ENCODE data around the gene HEXB. TPM values are rescaled to one million over a fixed set of nuclear protein-coding genes. Genes with fewer than 3 reads are reported as not detected.

HEXB gene
- total and polyA plus RNA-seq, 2 of the 13 experiments (the other 11 are each of a cell fraction or from before 2014, with no cell fraction given) = 100 to 104 TPM

DNA sequence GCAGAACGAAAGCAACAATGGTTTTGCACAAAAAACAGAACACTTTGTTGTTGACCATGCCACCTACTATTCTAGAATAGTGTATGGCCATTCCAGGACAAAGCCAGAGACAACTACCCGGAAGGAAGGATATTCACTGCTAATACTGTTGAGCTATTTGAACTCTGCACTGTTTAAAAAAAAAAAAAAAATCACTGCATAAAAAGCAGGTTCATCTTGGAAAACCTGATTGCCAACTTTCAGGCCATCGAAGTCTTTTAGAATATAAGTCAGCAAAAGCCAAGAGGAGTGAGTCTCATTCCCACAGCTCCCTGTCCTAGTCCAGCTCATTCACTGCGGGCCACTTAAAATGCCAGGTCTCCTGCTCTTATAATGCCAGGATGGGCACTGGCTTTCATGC lies 48.5 kb upstream of the HEXB start (continued):
- TF ChIP-seq, protein P1, sequence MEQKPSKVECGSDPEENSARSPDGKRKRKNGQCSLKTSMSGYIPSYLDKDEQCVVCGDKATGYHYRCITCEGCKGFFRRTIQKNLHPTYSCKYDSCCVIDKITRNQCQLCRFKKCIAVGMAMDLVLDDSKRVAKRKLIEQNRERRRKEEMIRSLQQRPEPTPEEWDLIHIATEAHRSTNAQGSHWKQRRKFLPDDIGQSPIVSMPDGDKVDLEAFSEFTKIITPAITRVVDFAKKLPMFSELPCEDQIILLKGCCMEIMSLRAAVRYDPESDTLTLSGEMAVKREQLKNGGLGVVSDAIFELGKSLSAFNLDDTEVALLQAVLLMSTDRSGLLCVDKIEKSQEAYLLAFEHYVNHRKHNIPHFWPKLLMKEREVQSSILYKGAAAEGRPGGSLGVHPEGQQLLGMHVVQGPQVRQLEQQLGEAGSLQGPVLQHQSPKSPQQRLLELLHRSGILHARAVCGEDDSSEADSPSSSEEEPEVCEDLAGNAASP (CRISPR knock-in tag; IDR thresholded peaks at IDR 0.05; ENCODE audit: borderline replicate concordance) = no peak
- TF ChIP-seq RBFOX2 (IDR thresholded peaks at IDR 0.05; ENCODE audit: low read depth, low read length) = peak; percentile 73
- peak; percentile 42; the same call in 1 of the 2 replicates for TF ChIP-seq GFI1 (CRISPR knock-in tag; IDR thresholded peaks at IDR 0.05; ENCODE audit: borderline replicate concordance)
- no peak for TF ChIP-seq SETDB1 (CRISPR knock-in tag; IDR thresholded peaks at IDR 0.05; ENCODE audit: borderline replicate concordance)
- no peak for TF ChIP-seq ETV6 (CRISPR knock-in tag; conservative IDR thresholded peaks at IDR 0.05)
- no peak for TF ChIP-seq HOXA3 (CRISPR knock-in tag; IDR thresholded peaks at IDR 0.05)
- no peak for TF ChIP-seq SMARCE1 (IDR thresholded peaks at IDR 0.05; ENCODE audit: borderline replicate concordance)
- TF ChIP-seq, protein P2, sequence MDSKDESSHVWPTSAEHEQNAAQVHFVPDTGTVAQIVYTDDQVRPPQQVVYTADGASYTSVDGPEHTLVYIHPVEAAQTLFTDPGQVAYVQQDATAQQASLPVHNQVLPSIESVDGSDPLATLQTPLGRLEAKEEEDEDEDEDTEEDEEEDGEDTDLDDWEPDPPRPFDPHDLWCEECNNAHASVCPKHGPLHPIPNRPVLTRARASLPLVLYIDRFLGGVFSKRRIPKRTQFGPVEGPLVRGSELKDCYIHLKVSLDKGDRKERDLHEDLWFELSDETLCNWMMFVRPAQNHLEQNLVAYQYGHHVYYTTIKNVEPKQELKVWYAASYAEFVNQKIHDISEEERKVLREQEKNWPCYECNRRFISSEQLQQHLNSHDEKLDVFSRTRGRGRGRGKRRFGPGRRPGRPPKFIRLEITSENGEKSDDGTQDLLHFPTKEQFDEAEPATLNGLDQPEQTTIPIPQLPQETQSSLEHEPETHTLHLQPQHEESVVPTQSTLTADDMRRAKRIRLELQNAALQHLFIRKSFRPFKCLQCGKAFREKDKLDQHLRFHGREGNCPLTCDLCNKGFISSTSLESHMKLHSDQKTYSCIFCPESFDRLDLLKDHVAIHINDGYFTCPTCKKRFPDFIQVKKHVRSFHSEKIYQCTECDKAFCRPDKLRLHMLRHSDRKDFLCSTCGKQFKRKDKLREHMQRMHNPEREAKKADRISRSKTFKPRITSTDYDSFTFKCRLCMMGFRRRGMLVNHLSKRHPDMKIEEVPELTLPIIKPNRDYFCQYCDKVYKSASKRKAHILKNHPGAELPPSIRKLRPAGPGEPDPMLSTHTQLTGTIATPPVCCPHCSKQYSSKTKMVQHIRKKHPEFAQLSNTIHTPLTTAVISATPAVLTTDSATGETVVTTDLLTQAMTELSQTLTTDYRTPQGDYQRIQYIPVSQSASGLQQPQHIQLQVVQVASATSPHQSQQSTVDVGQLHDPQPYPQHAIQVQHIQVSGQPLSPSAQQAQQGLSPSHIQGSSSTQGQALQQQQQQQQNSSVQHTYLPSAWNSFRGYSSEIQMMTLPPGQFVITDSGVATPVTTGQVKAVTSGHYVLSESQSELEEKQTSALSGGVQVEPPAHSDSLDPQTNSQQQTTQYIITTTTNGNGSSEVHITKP (CRISPR knock-in tag; IDR thresholded peaks at IDR 0.05; ENCODE audit: low read depth) = no peak
- TF ChIP-seq, protein P3, sequence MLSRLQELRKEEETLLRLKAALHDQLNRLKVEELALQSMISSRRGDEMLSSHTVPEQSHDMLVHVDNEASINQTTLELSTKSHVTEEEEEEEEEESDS (CRISPR knock-in tag; IDR thresholded peaks at IDR 0.05; ENCODE audit: borderline replicate concordance) = no peak
- no peak for TF ChIP-seq ZNF432 (CRISPR knock-in tag; IDR thresholded peaks at IDR 0.05; ENCODE audit: borderline replicate concordance)
- no peak for TF ChIP-seq ATAD3A (CRISPR knock-in tag; IDR thresholded peaks at IDR 0.05)
- no peak for TF ChIP-seq NR1H2 (CRISPR knock-in tag; IDR thresholded peaks at IDR 0.05; ENCODE audit: borderline replicate concordance, low read depth)
- TF ChIP-seq ZNF101 (CRISPR knock-in tag; IDR thresholded peaks at IDR 0.05; ENCODE audit: borderline replicate concordance, low read depth) = no peak
- peak; percentile 30; the same call in 1 of the 2 replicates for TF ChIP-seq SAP130 (CRISPR knock-in tag; IDR thresholded peaks at IDR 0.05; ENCODE audit: low read depth)
- no peak for TF ChIP-seq TOE1 (CRISPR knock-in tag; IDR thresholded peaks at IDR 0.05)
- no peak for TF ChIP-seq ZNF615 (CRISPR knock-in tag; IDR thresholded peaks at IDR 0.05; ENCODE audit: borderline replicate concordance)
- no peak for TF ChIP-seq CEBPG (CRISPR knock-in tag; IDR thresholded peaks at IDR 0.05)
- TF ChIP-seq, protein P4, sequence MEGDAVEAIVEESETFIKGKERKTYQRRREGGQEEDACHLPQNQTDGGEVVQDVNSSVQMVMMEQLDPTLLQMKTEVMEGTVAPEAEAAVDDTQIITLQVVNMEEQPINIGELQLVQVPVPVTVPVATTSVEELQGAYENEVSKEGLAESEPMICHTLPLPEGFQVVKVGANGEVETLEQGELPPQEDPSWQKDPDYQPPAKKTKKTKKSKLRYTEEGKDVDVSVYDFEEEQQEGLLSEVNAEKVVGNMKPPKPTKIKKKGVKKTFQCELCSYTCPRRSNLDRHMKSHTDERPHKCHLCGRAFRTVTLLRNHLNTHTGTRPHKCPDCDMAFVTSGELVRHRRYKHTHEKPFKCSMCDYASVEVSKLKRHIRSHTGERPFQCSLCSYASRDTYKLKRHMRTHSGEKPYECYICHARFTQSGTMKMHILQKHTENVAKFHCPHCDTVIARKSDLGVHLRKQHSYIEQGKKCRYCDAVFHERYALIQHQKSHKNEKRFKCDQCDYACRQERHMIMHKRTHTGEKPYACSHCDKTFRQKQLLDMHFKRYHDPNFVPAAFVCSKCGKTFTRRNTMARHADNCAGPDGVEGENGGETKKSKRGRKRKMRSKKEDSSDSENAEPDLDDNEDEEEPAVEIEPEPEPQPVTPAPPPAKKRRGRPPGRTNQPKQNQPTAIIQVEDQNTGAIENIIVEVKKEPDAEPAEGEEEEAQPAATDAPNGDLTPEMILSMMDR (CRISPR knock-in tag; IDR thresholded peaks at IDR 0.05) = no peak

All from HepG2 (cell line).